ENCODE measurements around the gene GALNT12.

GALNT12 gene

GRCh38 chr9:98783518-98784226, 23.8 kb upstream of the GALNT12 start:
- no peak for DNase-seq

- DNase-seq = no peak
These were observed 22.4 kb upstream of the GALNT12 start for GRCh38 chr9:98784831-98785806.

DNA sequence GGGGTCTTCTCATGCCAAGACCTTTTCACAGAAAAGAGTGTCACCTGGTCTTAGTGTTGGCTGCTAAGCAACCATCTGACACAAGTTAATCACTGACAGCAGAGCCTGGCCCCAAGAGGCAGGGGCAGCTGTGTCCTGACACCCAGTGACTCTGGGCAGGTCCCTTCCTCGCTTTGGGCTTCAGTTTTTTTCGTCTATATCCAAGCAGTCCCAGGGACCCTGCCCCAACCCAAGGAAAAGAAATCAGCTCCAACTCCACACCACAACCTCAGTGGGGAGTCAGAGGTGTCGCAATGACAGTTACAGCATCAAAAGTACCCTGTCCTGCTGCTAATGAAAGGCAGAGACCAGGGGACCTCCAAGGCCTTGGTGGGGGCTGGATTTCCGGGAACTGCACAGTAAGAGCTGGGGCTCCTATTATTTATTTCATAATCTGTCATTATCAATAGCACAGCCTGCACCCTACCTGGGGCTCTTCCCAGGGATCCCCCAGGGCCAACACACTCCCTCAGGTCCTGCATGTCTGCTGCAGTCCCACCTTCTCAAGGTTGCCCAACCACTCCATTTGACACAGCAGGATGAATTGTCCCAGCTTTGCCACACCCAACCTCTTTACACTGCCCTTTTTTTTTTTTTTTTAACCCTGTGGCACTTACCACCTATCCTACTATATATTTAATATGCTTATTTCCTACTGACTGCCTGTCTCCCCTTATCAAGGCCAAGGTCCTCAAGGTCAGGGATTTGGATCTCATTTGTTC, 20.5 kb upstream of the GALNT12 start:
- no peak for DNase-seq

GRCh38 chr9:98787766-98788335, 19.6 kb upstream of the GALNT12 start:
- DNase-seq = no peak

DNA sequence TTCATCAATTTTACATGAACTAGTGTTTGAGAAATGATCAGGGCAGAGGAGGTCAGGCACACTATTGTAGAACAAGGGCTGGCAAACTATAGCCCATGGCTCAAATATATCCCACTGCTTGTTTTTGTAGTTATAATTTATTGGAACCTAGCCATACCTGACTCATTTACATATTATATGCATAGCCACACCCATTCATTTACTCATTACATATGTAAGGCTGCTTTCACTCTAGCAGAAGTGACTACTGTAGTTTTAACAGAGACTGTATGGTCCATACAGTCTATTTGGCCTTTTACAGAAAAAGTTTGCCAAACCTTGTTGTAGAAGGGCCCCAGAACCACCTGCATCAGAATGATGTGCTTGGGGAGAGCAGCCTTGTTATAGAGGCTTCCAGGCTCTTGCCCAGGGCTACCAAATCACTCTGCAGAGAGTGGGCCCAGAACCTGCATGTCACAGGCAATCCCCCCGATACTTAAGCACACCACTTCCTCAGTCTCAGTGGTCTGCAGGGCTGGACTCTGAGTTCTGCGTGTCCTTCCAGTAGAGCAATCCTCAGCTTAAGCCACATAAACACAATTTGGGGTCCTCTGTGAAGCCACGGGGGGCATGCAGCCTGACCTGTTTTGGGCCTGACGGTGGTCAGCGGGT, 17.9 kb upstream of the GALNT12 start:
- DNase-seq = no peak

DNA sequence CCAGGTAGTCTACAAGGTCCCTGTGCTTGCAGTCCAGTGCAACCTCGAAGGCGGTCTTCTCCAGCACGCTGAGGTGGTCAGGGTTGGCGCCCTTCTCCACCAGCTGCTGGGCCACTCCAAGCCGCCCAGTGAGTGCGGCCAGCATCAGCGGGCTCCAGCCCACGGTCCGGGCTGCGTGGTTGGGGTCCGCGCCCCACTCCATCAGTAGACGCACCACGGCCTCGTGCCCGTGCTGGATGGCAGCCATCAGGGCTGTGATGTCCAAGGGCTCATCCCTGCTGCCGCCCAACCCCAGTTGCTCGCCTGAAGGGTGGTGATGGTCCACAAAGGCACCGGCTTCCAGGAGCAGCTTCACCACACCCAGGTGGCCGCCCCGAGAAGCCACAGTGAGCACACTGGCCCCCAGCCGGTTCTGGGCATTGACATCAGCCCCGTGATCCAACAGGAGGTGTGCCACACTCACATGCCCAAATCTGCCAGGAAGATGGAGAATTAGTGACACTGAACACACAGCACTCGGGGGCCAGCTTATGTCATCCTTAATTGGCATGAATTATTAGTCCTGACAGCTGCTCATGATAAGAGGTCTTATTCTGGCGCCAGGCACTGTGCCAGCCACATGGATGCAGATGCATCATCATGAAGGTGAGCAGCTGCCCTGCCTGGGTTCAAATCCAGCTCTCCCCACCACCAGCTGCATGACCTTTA, 17.2 kb upstream of the GALNT12 start:
- DNase-seq = no peak

- DNase-seq = no peak
These were observed 16.4 kb upstream of the GALNT12 start for GRCh38 chr9:98790842-98791607.

- no peak for DNase-seq
These were observed 15.6 kb upstream of the GALNT12 start for GRCh38 chr9:98791608-98792490.

DNA sequence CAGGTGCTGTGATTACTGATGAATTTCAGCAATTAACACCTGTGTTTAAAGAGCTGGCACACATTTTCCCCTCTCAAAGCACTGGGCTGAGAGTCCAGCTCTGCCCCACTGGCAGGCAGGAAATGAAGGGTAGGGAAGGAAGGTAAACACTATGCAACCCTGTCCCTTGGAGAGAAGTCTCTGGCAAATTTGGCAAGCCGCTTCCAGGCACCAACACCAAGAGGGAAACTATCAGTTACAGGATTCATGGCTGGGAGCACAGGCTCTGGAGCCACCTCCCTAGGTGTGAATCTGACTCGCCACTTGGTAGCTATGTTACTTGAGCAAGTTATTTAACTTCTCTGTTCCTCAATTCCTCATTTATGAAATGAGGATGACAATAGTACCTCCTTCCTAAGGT, 14.4 kb upstream of the GALNT12 start:
- DNase-seq = no peak

DNA sequence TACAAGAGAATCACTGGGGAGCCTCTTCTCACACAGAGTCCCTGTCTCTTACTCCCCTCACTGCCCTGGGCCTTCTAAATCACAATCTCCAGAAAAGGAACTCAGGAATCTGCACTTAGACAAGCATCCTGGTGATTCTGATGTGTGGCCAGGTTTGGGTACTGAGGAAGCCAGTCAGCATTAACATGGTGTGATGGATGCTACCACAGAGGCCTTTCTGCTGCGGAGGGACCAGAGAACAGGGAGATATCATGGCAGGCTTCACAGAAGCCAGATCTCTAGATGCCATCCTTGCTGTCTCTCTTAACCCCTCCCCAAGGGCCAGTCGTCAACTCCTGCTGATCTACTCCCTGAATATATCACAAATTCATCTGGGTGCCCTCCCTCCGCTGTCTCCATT, 12.7 kb upstream of the GALNT12 start:
- no peak for DNase-seq

- no peak for DNase-seq
These were observed 12.0 kb upstream of the GALNT12 start for GRCh38 chr9:98795295-98795955.

DNA sequence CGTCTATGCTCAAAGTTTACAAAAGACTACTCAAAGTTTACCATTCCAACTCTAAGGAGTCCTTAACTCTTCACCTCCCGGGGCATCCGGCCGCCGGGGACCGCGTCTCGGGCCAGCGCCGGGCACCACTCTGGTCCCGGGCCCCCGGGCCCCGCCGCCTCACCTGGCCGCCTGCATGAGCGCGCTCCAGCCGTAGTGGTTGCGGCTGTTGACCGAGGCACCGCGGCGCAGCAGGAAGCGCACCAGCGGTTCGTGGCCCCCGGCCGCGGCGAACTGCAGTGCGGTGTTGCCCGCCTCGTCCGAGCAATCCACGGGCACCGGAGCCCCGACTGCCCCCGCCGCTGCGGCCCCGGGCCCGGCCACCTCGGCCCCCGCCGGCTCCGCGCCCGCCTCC, 11.5 kb upstream of the GALNT12 start:
- no peak for DNase-seq

DNA sequence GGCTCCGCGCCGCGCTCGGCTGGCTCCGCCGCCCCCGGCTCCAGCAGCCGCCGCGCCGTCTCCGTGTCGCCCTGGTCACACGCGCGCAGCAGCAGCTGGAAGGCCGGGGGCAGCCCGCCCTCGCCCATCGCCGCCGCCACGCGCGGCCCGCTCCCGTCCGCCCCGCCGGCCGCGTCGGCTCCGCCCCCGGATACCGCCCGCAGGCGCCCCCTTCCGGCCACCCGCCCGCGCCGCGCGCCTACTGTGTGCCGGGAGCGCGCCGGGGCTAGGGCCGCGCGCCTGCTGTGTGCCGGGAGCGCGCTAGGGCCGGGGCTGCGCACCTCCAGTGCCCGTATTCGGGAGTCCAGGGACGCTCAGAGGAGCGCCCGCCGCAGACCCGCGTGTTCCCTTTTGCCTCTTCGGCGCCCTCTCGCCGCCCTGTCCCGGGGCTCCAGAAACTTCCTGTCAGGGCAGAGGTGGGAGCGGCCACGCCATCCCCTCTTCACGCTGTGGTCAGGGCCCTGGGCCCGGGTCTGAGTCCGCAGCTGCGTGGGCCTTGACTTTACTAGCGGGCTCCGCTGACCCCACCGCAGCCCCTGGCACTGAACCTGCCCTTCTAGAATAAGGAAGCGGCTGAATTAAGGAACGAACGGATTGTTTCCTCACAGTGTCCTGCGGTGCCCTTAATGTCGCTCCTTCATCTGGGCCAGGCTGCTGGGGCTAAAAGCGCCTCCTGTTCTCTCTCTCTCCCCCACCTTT, 10.9 kb upstream of the GALNT12 start, which contains the start of gene ANKS6:
TSS of gene ANKS6 (minus strand) at position 192 of the 738 bp plus-strand sequence. CDS start at position 128, 64 bp downstream.
- no peak for DNase-seq

DNA sequence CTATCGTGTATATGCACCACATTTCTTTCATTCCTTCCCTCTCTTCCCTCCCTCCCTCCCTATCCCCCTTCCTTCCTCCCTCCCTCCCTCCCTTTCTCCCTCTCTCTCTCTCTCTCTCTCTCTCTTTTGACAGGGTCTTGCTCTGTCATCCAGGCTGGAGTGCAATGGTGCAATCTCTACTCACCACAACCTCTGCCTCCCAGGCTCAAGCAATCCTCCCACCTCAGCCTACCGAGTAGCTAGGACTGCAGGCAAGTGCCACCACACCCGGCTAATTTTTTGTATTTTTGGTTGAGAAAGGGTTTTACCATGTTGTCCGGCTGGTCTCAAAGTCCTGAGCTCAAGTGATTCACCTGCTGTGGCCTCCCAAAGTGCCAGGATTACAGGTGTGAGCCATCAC, 10.0 kb upstream of the GALNT12 start:
- no peak for DNase-seq

GRCh38 chr9:98798254-98798653, 9.2 kb upstream of the GALNT12 start:
- DNase-seq = no peak

DNA sequence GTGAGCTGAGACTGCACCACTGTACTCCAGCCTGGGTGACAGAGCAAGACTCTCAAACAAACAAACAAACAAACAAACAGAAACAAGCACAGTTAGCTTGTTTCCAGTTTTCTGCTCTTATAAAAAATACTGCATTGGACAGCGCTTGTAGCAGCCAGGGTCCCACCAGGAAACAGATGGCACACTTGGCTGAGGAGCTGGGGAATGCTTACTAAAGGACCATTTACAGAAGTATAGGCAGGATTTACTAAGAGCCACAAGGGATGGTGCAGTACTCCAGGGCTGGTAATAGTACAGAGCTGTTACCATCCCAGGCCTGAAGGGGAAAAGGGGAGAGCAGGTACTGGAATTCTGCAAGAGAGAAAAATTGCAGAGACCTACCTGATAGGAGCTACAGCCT, 5.9 kb upstream of the GALNT12 start:
- DNase-seq = no peak

GRCh38 chr9:98801969-98802371, 5.5 kb upstream of the GALNT12 start:
- no peak for DNase-seq

- DNase-seq = no peak
These were observed 3.4 kb upstream of the GALNT12 start for GRCh38 chr9:98804083-98804482.

Measured in SIG-M5 (cell line).